ENCODE results near the gene CTAGE15. TPM values are rescaled to one million over a fixed set of nuclear protein-coding genes. Genes with fewer than 3 reads are reported as not detected.

CTAGE15 gene
- total RNA-seq, 2 donors from 2014 or later = 2.0 TPM; not detected in 1

Small RNA genes within 50 kb of the gene (small RNA-seq; reads per million reads assigned to genes)
- gene AC073264.2 (not detected), gene RNU6-162P (not detected)

Other genes starting within 250 kb of the CTAGE15 start
- under 1 TPM in 1 of 2 donors, not detected in 1; 0.26 TPM for gene FAM131B, start 209.1 kb upstream of the CTAGE15 start, total RNA-seq
- 10 to 100 TPM; 40.2 to 60.6 TPM for gene ZYX, start 190.5 kb upstream of the CTAGE15 start, total RNA-seq
- gene EPHA1, start 162.9 kb upstream of the CTAGE15 start, total RNA-seq = 10 to 100 TPM in 1 of 2 donors, 1 to 10 TPM in 1; 9.9 to 14.3 TPM
- not detected for gene TAS2R60, start 128.3 kb upstream of the CTAGE15 start, total RNA-seq
- not detected for gene TAS2R41, start 93.9 kb upstream of the CTAGE15 start, total RNA-seq
- 1 to 10 TPM in 1 of 2 donors, under 1 TPM in 1; 0.66 to 3.4 TPM for gene TCAF2, start 49.2 kb downstream of the CTAGE15 start, total RNA-seq
- gene CTAGE6, start 185.9 kb downstream of the CTAGE15 start, total RNA-seq = under 1 TPM in 1 of 2 donors, not detected in 1; 0.26 TPM